ENCODE measurements around the gene MYF6. TPM values are rescaled to one million over a fixed set of nuclear protein-coding genes. Genes with fewer than 3 reads are reported as not detected.

Gene MYF6
- total RNA-seq, 2 donors from 2014 or later: not detected

DNA sequence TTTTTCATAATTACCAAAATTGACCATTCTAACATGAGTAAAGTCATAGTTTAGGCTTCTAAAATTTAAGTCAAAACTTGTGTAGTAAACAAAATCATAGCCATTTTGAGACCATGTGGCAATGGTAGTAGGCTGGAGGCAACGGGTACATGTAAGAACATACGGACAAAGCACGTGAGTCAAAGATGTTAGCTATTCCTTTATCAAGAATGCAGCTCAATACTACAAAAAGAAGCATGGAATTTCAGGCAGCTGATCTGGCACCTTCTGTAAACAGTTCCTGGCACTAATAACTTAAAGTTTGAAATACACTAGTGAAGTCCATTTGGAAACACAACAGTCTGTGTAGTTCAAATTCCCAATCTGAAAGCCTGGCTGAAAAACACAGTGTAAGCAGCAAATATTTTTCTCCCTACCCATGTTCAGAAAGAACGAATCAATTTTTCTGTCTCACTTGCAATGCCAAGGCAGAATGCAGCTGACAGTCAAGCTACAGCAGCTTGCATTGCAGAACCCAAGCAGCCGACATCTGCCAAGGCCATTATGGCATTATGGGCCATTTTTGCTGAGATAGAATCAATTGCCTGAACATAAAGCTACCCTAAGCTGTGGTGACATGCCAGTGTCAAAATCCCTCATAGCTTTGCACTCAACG lies 38.5 kb downstream of the MYF6 start:
- ATAC-seq: no peak
- DNase-seq: no peak
- intact Hi-C loops (cut with DNase I): no loop called here

DNA sequence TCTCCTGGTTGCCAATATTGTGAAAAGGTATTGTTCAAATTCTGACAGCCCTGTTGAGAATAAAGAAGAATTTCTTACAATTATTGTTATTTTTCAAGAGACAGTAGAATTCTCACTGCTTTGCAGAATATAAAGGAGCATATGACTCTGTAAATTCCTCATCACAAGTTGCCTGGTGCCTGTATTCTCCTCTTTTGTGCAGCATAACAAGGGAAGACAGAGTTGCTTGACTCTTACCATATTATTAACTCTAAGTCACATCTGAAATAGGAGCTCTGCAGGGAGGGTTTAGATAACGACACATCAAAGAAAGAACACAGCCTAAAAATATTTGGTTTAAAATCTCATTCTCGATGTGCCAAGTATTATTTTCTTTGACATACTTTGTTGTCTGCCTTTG lies 40.4 kb downstream of the MYF6 start:
- ATAC-seq (no peak), DNase-seq (no peak)
- intact Hi-C loops (cut with DNase I): no loop called here

DNA sequence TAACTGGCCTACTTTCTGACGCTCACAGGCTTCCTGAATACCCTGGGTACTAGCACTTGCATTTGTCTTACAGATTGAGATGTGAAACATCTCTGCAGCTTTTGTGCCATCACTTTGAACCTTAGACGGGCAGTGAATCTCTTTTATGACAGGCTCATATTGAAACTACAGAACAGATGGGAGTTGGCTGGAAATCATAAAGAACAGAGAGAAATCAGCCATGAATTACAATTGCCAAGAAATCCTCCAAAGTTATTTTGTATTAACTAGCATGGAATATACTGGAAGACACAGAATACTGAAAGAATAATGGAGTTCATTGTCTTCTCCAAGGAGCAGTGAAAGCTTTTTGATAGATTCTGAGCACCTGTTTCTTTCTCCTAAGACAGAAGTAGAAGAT lies 42.0 kb downstream of the MYF6 start:
- intact Hi-C loops (cut with DNase I): no loop called here
- DNase-seq (no peak), ATAC-seq (no peak)

DNA sequence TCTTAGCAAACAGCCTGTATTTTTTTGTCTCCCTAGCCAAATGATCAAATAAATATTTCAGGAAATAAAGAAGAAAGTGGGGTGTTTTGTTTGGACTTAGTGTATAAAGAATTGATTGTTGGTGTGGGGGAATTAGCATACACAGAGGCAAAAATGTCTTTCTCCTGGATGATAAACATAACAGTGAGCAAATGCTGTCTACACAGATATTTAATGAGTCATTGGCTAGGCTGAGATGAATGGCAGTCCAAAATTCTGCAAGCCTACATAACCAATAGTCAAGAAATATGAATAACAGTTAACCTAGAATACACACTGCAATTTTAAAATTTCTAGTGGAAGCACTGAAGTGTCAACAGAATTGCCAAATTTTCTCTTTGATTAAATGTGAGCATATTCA lies 45.0 kb downstream of the MYF6 start:
- intact Hi-C loops (cut with DNase I): no loop called here
- ATAC-seq (no peak), DNase-seq (no peak)

DNA sequence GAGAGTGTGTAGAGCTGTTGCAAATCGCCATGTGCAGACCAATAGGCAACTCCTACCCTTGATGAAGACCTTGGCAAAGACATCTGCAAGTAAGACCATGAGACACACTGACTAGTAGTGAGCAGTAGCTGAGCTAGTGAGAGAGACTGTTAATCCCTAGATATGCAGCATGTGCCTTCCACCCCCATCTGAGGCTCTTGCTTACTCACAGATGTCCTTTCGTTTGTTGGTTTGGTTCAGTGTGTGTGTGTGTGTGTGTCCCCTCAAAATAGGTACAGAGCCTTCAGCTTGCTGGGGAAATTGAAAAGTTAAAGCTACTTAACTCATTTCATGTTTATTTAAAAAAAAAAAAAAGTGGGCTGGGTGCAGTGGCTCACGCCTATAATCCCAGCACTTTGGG lies 46.8 kb downstream of the MYF6 start:
- DNase-seq: no peak
- intact Hi-C loops (cut with DNase I): no loop called here
- ATAC-seq: no peak

DNA sequence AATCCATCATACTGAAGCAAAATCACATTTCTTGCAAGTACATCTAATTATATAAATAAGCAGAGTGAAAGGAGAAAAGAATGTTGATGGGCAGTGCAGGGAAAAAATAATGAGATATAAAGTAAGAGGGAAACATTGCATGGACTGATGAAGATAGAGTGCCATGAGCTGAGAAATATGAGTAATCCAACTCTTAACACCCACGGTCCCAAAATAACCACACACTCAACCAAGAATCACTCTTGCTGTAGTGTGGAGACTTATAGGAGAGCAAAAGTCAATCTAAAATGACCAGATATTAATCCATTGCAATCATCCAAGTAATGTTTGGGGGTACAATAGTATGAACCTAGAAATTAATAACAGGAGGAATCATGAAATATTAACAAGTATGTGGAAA lies 49.4 kb downstream of the MYF6 start:
- peak; percentile 57 to 68 for ATAC-seq
- DNase-seq: no peak
- intact Hi-C loops (cut with DNase I): no loop called here

Other genes starting within 250 kb of the MYF6 start
- gene MYF5, start 9.3 kb downstream of the MYF6 start, total RNA-seq: not detected
- 10 to 100 TPM; 13.6 to 16.1 TPM for gene LIN7A, start 230.3 kb downstream of the MYF6 start, total RNA-seq

All from left cardiac atrium (tissue), 4 donors.